Activated T-cell treated with anti-CD3 and anti-CD28 coated beads, Interleukin-2, amount 50 U/mL, for 4 hours (primary cell): ENCODE data around the gene RPLP2. TPM values are rescaled to one million over a fixed set of nuclear protein-coding genes. Genes with fewer than 3 reads are reported as not detected.

ENCODE experiments used
- ATAC-seq, 2 donors: fragments of 200-7000 bp; cut with Tn5 transposase; one replicate each; pipeline ENCODE4 v1.10.0; 2021
- DNase-seq: peaks from one replicate; pipeline ENCODE4 v3.0.0-alpha.2; 2020
- H3K27me3 Mint-ChIP-seq: one replicate; pipeline ENCODE4 v1.8.0; 2021; ENCODE audit warnings: low read depth, mixed read lengths
- H3K36me3 Mint-ChIP-seq: one replicate; pipeline ENCODE4 v1.8.0; 2022; ENCODE audit warnings: mixed read lengths; ENCODE audit not compliant: insufficient read depth
- H3K4me1 Mint-ChIP-seq: one replicate; pipeline ENCODE4 v1.8.0; 2021; ENCODE audit warnings: low read depth, mixed read lengths
- H3K4me3 Mint-ChIP-seq: one replicate; pipeline ENCODE4 v1.8.0; 2021; ENCODE audit warnings: mild to moderate bottlenecking, moderate library complexity, mixed read lengths
- H3K9me3 Mint-ChIP-seq: one replicate; pipeline ENCODE4 v1.8.0; 2021; ENCODE audit warnings: mixed read lengths
- total RNA-seq, 3 donors: library from RNA; stranded (reverse); gene quantifications; one replicate each; pipeline ENCODE4 v1.2.1, GENCODE V29; 2021

The RPLP2 gene
- total RNA-seq, 3 donors from 2014 or later, result 3,528 to 3,995 (median 3,711) TPM

DNA sequence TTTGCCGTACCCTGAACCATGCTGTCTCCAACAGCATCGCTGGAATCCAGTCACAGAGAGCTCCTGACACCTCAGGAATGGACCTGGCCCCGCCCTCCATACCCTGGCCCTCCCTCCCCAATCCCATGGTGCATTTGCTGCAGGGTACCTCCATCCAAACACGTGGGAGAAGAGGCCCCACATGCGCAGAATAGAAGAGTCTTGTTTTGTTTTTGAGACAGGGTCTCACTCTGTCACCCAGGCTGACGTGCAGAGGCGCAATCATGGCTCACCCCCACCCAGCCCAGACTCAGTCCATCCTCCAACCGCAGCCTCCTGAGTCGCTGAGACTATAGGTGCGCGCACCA is 6.6 kb downstream of the RPLP2 start:
- no peaks in the 10 kb centered on the region for H3K27me3 Mint-ChIP-seq
- ATAC-seq (no peak), DNase-seq (no peak)
- H3K9me3 Mint-ChIP-seq, result no peaks in the 10 kb centered on the region
- H3K36me3 Mint-ChIP-seq, result peaks cover 17% of the 10 kb centered on the region
- H3K4me3 Mint-ChIP-seq, result no peak overlapping the region
- H3K4me1 Mint-ChIP-seq, result peaks cover 19% of the 10 kb centered on the region

DNA sequence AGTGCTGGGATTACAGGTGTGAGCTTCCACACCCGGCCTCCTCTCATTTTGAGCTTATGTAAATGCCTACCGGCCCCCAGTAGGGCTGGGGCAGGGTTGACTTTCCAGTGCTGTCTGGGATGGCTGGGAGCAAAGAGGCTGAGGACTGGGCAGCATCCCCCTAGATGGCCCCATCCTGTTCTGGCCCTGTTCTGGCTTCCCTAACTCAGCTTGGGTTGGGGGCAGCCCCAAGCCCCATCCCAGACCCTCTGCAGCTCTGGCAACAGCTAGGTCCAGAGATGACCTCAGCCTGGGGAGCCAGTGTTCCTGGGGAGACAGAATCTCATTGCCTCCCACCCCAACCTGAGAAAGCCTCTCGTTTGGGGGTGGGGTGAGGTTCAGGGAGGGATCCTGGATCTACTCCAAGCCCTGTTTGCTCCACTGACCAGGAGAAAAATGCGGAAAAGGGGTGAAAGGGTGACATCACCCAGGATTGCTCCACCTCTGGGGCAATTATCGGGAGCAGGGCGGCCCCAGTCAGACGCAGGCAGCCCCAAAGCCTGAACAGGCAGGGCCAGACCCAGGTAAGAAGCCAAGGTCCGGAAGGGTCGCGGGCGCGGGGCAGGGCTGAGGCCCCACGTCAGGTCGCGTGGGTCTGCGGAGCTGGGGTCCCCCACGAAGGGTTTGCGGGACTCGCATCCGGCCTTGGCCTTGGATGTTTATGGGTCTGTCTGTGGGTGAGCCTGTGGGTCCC is 8.8 kb downstream of the RPLP2 start, which contains the start of gene PNPLA2:
PNPLA2 (plus strand) TSS at position 519 of the 733 bp plus-strand sequence. CDS start 805 bp downstream, outside the sequence.
- H3K36me3 Mint-ChIP-seq, result peaks cover 5% of the 10 kb centered on the region
- no peaks in the 10 kb centered on the region for H3K9me3 Mint-ChIP-seq
- DNase-seq, result no peak
- H3K4me1 Mint-ChIP-seq, result peaks cover 9% of the 10 kb centered on the region
- no peak for ATAC-seq
- no peaks in the 10 kb centered on the region for H3K27me3 Mint-ChIP-seq
- peak within 1 kb of the TSS; percentile 84 for H3K4me3 Mint-ChIP-seq

DNA sequence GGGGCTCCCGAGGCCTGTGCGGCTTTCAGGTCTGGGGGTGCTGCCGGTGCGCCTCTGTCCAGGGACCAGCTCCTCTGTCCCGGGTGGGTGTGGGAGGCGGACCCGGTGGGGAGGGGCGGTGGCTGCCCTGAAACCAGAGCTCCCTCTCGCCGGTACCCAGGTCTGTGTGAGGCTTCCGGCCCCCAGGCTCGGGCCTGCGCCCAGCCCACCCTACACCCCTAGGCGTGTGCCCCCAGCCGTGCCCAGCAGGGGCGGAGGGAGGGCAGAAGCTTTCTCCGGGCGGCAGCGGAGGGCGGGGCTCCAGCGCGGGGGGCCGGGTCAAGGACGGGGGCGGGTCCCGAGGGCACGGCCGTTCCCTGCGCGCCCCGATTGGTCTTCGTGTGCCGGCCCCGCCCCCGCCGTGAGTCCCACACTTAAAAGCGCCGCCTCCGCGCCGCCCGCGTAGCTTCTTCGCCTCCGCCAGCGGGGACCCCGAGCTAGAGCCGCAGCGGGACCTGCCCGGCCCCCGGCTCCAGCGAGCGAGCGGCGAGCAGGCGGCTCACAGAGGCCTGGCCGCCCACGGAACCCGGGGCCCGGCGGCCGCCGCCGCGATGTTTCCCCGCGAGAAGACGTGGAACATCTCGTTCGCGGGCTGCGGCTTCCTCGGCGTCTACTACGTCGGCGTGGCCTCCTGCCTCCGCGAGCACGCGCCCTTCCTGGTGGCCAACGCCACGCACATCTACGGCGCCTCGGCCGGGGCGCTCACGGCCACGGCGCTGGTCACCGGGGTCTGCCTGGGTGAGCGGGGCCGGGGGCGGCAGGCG is 9.6 kb downstream of the RPLP2 start:
- H3K9me3 Mint-ChIP-seq, result no peaks in the 10 kb centered on the region
- H3K27me3 Mint-ChIP-seq, result no peaks in the 10 kb centered on the region
- H3K4me3 Mint-ChIP-seq, result peak overlapping the region; percentile 84
- H3K36me3 Mint-ChIP-seq, result peaks cover 3% of the 10 kb centered on the region
- DNase-seq (peak; percentile 92), ATAC-seq (peak; percentile 78 to 81)
- peaks cover 9% of the 10 kb centered on the region for H3K4me1 Mint-ChIP-seq

DNA sequence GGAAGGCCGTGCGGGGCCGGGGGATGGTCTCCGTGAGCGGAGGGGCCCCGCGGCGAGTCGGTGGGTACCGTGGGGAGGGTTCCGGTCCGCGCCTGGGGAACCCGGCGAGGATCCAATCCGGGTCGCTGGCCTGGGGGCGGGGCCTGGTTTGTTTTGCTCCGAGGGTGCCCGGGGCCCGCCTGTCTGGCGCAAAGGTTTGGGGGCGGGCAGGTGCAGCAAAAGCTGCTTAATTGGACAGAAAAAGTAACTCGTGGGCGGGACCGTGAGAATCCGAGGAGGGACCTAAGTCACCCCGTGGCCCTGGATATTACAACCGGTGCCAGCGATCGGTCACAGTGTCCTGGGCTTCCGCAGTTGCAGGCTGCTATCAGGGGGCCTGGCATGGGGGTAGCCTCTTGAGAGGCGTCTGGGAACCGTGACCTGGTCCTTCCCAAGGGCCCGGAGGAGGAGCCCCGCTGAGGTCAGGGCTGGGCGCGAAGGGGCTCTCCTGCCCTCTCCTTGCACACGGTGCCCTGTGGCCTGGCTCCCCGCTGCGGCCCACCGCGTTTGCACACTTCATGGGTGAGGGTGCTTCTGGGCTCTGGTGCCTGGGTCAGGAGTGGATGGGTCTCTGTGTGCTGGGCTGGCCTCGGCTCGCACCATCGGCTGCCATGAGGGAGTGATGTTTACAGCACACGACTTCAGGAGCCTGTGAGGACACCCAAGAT is 10.3 kb downstream of the RPLP2 start:
- peaks cover 9% of the 10 kb centered on the region for H3K4me1 Mint-ChIP-seq
- H3K4me3 Mint-ChIP-seq, result peak overlapping the region; percentile 84
- H3K36me3 Mint-ChIP-seq, result peaks cover 6% of the 10 kb centered on the region
- peak; percentile 82 to 83 for ATAC-seq
- peak; percentile 89 for DNase-seq
- peaks cover under 1% of the 10 kb centered on the region for H3K27me3 Mint-ChIP-seq
- no peaks in the 10 kb centered on the region for H3K9me3 Mint-ChIP-seq

DNA sequence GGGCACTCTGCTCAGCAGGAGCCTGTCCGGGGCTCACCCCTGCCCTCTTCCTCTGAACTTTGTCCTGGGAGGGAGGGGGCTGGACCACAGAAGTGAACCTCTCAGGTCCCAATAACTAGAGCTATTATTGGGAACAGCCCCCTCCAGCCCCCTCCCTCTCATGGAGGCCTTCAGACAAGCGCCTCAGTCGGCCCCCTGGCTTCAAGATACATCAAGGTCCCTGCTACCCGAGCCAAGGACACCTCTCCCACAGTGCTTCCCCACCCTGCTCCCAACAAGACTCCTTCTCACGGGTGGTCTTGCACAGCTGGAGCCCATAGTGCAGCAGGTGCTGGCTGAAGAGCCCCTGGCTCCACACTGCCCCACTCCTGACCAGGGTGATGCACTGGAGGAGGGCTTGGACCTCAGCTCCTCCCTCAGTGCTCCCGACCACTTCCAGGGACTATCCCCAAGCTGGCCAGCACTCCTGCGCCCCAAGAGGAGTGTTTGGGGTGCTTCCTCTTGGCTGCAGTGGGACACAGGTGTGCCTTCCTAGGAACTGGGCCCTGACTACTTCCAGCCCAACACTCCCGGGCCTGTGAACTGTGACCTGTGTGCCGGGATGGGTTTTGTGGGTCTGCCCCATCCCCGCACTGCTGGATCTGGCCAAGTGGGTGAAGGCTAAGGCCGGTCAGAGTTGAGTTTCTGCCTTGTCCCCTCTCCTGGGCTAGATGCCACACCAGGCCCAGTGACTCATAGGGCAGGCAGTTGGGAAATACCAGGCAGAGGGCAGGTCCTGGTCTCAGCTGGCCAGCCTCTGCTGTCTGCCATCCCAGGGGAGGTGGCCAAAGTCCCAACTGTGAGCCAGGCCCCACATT is 11.1 kb downstream of the RPLP2 start:
- Mint-ChIP-seq H3K4me3 (peak overlapping the region; percentile 84), H3K4me1 (peaks cover 9% of the 10 kb centered on the region), H3K36me3 (peaks cover 9% of the 10 kb centered on the region), H3K27me3 (peaks cover 4% of the 10 kb centered on the region), H3K9me3 (no peaks in the 10 kb centered on the region)
- no peak for DNase-seq
- no peak for ATAC-seq

DNA sequence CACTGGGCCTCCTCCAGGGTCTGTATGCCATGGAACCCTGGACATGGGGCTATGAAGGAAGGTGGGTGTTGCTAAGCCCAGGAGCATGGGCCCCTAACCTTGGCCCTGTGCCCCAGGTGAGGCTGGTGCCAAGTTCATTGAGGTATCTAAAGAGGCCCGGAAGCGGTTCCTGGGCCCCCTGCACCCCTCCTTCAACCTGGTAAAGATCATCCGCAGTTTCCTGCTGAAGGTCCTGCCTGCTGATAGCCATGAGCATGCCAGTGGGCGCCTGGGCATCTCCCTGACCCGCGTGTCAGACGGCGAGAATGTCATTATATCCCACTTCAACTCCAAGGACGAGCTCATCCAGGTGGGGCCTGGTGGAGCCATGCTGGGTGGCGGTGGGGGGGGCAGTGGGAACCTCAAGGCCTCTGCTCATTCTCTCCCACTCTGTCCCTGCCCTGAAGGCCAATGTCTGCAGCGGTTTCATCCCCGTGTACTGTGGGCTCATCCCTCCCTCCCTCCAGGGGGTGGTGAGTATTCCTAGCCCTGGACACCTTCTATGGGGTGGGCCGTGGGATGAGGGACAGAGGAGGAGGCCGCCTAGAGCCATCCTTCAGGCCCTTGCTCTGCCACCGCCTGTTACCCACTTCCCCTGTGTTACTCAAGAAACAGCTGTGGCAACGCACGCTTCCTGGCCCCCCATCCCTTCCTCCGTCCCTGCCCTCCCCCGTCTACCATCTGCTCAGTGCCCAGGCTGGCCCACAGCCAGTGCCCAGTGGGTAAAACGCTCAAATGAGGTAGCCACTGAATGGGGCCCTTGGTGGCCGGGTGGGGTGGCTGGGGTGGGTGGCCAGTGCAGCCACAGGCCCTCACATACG is 12.0 kb downstream of the RPLP2 start:
- peaks cover 9% of the 10 kb centered on the region for H3K36me3 Mint-ChIP-seq
- H3K4me1 Mint-ChIP-seq, result peaks cover 13% of the 10 kb centered on the region
- DNase-seq (no peak), ATAC-seq (no peak)
- peak overlapping the region; percentile 84 for H3K4me3 Mint-ChIP-seq
- H3K27me3 Mint-ChIP-seq, result peaks cover 6% of the 10 kb centered on the region
- no peaks in the 10 kb centered on the region for H3K9me3 Mint-ChIP-seq

DNA sequence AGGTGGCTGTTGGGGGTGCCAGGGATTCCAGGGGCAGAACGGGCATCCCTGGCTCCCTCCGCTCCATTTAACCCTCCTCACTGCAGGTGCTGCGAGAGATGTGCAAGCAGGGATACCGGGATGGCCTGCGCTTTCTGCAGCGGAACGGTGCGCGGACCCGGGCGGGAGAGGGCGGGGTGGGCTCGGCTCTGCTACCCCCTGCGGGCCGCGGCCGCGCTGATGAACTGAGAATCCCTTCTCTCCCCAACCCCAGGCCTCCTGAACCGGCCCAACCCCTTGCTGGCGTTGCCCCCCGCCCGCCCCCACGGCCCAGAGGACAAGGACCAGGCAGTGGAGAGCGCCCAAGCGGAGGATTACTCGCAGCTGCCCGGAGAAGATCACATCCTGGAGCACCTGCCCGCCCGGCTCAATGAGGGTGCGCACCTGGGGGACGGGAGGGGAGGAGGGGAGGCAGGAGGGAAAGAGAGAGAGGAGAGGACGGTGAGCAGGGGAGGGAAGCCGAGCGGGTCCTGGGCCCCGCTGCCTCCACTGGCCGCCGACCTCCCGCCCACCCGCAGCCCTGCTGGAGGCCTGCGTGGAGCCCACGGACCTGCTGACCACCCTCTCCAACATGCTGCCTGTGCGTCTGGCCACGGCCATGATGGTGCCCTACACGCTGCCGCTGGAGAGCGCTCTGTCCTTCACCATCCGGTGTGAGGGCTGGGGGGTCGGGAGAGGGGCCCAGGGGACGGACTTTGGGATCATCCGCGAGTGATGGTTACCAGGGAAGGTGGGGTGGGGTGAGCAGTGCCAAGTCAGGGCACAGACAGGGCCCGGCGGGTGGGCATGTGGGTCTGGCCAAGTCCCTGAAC is 13.9 kb downstream of the RPLP2 start:
- H3K4me1 Mint-ChIP-seq, result peaks cover 15% of the 10 kb centered on the region
- H3K9me3 Mint-ChIP-seq, result no peaks in the 10 kb centered on the region
- no peak overlapping the region for H3K4me3 Mint-ChIP-seq
- H3K27me3 Mint-ChIP-seq, result peaks cover 18% of the 10 kb centered on the region
- ATAC-seq (no peak), DNase-seq (no peak)
- H3K36me3 Mint-ChIP-seq, result peaks cover 9% of the 10 kb centered on the region

DNA sequence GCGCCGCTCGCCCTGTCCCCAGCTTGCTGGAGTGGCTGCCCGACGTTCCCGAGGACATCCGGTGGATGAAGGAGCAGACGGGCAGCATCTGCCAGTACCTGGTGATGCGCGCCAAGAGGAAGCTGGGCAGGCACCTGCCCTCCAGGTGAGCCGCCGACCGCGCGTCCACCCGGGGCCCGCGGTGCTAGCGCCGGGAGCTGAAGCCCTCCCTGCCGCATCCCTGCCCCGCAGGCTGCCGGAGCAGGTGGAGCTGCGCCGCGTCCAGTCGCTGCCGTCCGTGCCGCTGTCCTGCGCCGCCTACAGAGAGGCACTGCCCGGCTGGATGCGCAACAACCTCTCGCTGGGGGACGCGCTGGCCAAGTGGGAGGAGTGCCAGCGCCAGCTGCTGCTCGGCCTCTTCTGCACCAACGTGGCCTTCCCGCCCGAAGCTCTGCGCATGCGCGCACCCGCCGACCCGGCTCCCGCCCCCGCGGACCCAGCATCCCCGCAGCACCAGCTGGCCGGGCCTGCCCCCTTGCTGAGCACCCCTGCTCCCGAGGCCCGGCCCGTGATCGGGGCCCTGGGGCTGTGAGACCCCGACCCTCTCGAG is 14.6 kb downstream of the RPLP2 start:
- Mint-ChIP-seq H3K9me3 (no peaks in the 10 kb centered on the region), H3K4me3 (no peak overlapping the region), H3K4me1 (peaks cover 22% of the 10 kb centered on the region), H3K36me3 (peaks cover 9% of the 10 kb centered on the region), H3K27me3 (peaks cover 25% of the 10 kb centered on the region)
- no peak for DNase-seq
- no peak for ATAC-seq

DNA sequence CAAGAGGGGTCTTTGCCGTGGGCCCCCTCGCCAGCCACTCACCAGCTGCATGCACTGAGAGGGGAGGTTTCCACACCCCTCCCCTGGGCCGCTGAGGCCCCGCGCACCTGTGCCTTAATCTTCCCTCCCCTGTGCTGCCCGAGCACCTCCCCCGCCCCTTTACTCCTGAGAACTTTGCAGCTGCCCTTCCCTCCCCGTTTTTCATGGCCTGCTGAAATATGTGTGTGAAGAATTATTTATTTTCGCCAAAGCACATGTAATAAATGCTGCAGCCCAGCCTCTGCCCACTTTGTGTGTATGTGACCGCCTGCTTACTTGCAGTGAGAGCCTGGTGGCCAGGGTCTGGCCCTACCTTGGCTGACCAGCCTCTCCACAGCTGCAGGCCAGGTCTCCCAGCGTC is 15.2 kb downstream of the RPLP2 start:
- Mint-ChIP-seq H3K36me3 (peaks cover 9% of the 10 kb centered on the region), H3K4me3 (no peak overlapping the region), H3K27me3 (peaks cover 31% of the 10 kb centered on the region), H3K4me1 (peaks cover 26% of the 10 kb centered on the region), H3K9me3 (no peaks in the 10 kb centered on the region)
- ATAC-seq (no peak), DNase-seq (no peak)

DNA sequence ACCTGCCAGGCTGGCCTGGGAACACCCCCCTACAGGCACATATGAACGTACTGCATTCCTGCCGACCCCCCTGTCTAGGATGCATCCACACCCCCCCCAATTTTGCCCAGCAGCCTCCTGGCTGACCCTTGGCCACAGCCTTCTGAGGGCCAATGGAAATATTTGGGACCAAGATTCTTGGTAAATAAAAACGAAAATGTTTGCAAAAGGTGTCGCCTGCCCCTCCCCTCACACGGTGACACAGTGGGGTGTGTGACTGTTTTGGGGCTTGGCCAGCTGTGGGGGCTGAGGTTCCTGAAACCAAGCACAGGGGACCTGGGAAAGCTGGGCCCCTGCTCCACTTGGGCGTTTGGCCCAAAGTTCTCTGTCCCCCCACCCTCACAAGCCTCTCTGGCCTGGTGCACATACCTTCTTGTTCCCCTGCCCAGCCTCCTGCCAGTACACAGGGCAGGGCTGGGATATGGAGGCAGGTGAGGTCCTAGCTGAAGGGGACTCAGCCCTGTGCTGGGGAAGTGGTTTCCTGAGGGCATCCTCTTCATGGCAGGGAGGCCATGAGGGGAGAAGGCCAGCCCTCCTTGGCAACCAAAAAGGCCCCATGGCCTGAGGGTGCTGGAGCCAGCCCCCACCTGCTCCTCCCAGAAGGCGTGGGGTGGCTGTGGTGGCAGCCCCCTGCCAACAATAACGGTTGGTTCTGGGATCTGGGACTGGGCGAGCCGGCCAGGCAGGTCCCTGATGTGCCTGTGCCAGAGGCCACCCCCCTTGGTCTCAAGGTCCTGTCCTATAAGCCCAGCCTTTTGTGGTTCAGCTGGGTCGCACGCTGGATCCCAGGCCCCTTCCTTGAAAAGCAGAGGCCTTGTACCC is 15.8 kb downstream of the RPLP2 start:
- Mint-ChIP-seq H3K36me3 (peaks cover 9% of the 10 kb centered on the region), H3K4me1 (peaks cover 26% of the 10 kb centered on the region), H3K27me3 (peaks cover 35% of the 10 kb centered on the region), H3K9me3 (no peaks in the 10 kb centered on the region), H3K4me3 (no peak overlapping the region)
- DNase-seq (no peak), ATAC-seq (no peak)

DNA sequence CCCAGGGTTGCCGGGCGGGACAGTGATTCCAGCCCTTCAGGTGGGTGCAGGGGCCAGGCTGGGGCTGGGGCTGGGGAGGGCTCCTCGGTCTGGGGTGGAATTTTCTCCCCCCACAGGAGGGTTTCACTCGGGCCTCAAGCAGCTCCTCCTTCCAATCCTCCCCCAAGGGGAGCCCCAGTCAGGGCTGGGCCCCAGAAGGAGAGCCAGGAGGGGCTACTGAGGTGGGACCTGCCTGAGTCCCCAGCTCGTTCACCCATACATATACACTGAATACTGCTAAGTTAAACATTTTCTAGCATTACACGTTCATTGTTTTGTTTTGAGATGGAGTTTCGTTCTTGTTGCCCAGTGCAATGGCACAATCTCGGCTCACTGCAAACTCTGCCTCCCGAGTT is 16.5 kb downstream of the RPLP2 start:
- Mint-ChIP-seq H3K4me1 (peaks cover 24% of the 10 kb centered on the region), H3K4me3 (peak overlapping the region; percentile 74), H3K36me3 (peaks cover 9% of the 10 kb centered on the region), H3K27me3 (peaks cover 38% of the 10 kb centered on the region), H3K9me3 (no peaks in the 10 kb centered on the region)
- DNase-seq (no peak), ATAC-seq (no peak)
